ENCODE measurements around the gene AAK1.

AAK1 gene

DNA sequence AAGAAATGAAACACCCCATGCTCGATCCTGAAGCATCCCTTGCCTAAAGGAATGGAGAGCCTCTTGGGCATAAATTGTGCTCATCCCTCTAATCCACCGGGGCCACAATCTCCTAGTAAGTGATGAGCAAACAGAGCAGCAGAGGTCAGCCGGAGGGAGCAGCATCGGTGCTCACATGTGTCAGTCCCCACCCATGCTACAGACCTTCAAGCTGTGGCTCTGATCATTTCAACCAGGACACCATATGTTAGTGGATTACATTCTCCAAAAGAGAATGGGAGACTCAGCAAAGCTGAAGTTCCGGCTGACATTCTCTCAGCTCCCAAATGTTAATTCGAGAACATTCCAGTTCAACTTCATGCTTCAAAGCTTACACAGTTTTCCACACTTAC, 75.6 kb downstream of the AAK1 start:
- Histone ChIP-seq H3K9me3 (ENCODE audit: insufficient read depth, low read depth, low read length) (no peaks in the 10 kb centered on the region), H3K9ac (ENCODE audit: low read depth, low read length) (no peak overlapping the region), H3K4me1 (ENCODE audit: insufficient read depth, low read length) (peaks cover 4% of the 10 kb centered on the region), H3K27ac (ENCODE audit: low read depth, low read length) (no peak overlapping the region), H3K4me3 (ENCODE audit: low read length) (no peak overlapping the region), H3K27me3 (ENCODE audit: insufficient read depth, low read length) (no peaks in the 10 kb centered on the region), H3K36me3 (ENCODE audit: insufficient read depth, low read length) (no peaks in the 10 kb centered on the region)
- WGBS, result 85% methylated on average over 6 of the region's 6 CpGs

GRCh38 chr2:69567157-69567908, 76.2 kb downstream of the AAK1 start:
- Histone ChIP-seq H3K4me1 (ENCODE audit: insufficient read depth, low read length) (no peaks in the 10 kb centered on the region), H3K27ac (ENCODE audit: low read depth, low read length) (no peak overlapping the region), H3K4me3 (ENCODE audit: low read length) (no peak overlapping the region), H3K9ac (ENCODE audit: low read depth, low read length) (no peak overlapping the region), H3K9me3 (ENCODE audit: insufficient read depth, low read depth, low read length) (no peaks in the 10 kb centered on the region), H3K27me3 (ENCODE audit: insufficient read depth, low read length) (no peaks in the 10 kb centered on the region), H3K36me3 (ENCODE audit: insufficient read depth, low read length) (no peaks in the 10 kb centered on the region)
- WGBS, result 92% methylated on average over 3 of the region's 3 CpGs

DNA sequence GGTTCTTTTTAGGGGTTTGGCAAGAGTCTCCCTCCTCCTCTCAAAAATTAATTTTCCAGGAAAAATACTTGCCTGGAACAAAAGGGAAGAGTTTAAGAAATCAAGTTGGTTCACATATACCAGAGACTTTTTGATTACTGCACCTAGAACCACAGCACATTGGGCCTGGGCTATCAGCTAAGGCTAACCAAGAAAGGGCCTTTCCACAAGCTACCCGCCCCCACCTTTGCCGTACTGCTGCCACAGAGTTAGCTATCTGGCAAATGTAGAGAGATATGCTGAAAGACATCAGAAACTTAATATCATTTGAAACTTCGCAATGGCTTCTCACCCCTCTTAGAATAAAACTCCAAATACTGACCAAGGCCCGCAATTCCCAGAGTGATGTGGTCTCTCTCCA, 76.9 kb downstream of the AAK1 start:
- H3K9me3 ChIP-seq (ENCODE audit: insufficient read depth, low read depth, low read length), result no peaks in the 10 kb centered on the region
- H3K27me3 ChIP-seq (ENCODE audit: insufficient read depth, low read length), result no peaks in the 10 kb centered on the region
- no peak overlapping the region for H3K27ac ChIP-seq (ENCODE audit: low read depth, low read length)
- H3K36me3 ChIP-seq (ENCODE audit: insufficient read depth, low read length), result no peaks in the 10 kb centered on the region
- no peaks in the 10 kb centered on the region for H3K4me1 ChIP-seq (ENCODE audit: insufficient read depth, low read length)
- H3K9ac ChIP-seq (ENCODE audit: low read depth, low read length), result no peak overlapping the region
- WGBS, result 96% methylated on average over 4 of the region's 4 CpGs
- no peak overlapping the region for H3K4me3 ChIP-seq (ENCODE audit: low read length)

DNA sequence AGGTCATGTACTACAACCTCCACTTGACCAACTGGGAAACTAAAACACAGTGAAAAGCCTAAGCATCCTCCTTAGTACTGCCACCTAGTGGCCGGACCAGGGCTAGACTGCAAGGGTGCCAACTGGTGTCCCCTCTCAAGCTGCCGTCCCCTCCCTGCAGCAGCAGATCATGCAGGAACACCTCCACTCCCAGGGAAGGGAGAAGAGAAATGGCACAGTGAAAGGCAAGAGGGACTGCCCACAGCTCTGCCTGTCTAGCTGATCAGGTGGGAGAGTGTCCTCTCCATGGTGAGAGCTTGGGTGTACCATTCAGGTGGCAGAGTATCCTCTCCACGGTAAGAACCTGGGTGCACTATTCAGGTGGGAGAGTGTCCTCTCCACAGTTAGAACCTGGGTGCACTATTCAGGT, 78.1 kb downstream of the AAK1 start:
- H3K36me3 ChIP-seq (ENCODE audit: insufficient read depth, low read length), result no peaks in the 10 kb centered on the region
- WGBS, result 49% methylated on average over 3 of the region's 3 CpGs
- H3K9ac ChIP-seq (ENCODE audit: low read depth, low read length), result no peak overlapping the region
- H3K4me1 ChIP-seq (ENCODE audit: insufficient read depth, low read length), result no peaks in the 10 kb centered on the region
- no peaks in the 10 kb centered on the region for H3K9me3 ChIP-seq (ENCODE audit: insufficient read depth, low read depth, low read length)
- H3K27me3 ChIP-seq (ENCODE audit: insufficient read depth, low read length), result no peaks in the 10 kb centered on the region
- H3K4me3 ChIP-seq (ENCODE audit: low read length), result no peak overlapping the region
- no peak overlapping the region for H3K27ac ChIP-seq (ENCODE audit: low read depth, low read length)

DNA sequence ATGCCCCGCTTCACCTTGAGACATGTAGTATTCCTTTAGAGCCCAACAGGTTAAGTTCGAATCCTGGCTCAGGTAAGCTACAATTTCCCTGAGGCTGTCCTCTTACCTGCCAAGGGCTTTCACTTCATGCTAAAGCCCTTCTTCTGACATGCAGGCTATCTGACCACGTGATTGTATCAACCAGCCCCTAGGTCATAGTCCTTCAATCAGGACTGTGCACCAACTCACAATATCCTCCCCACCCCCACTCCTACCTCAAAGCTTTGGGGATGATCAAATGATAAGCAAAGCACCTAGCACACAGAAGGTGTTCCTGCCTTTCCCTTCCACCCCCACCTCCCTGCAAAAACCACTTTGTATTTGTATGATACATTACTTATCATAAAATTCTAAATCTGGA, 78.9 kb downstream of the AAK1 start:
- Histone ChIP-seq H3K36me3 (ENCODE audit: insufficient read depth, low read length) (no peaks in the 10 kb centered on the region), H3K9ac (ENCODE audit: low read depth, low read length) (no peak overlapping the region), H3K9me3 (ENCODE audit: insufficient read depth, low read depth, low read length) (no peaks in the 10 kb centered on the region), H3K27me3 (ENCODE audit: insufficient read depth, low read length) (no peaks in the 10 kb centered on the region), H3K4me1 (ENCODE audit: insufficient read depth, low read length) (peaks cover 4% of the 10 kb centered on the region; the same call in 1 of the 2 replicates), H3K27ac (ENCODE audit: low read depth, low read length) (no peak overlapping the region), H3K4me3 (ENCODE audit: low read length) (no peak overlapping the region)
- 65% methylated on average over 3 of the region's 3 CpGs for WGBS

- peaks cover 4% of the 10 kb centered on the region; the same call in 1 of the 2 replicates for H3K4me1 ChIP-seq (ENCODE audit: insufficient read depth, low read length)
- H3K9ac ChIP-seq (ENCODE audit: low read depth, low read length), result no peak overlapping the region
- no peaks in the 10 kb centered on the region for H3K9me3 ChIP-seq (ENCODE audit: insufficient read depth, low read depth, low read length)
- 94% methylated on average over 2 of the region's 2 CpGs for WGBS
- no peak overlapping the region for H3K27ac ChIP-seq (ENCODE audit: low read depth, low read length)
- H3K27me3 ChIP-seq (ENCODE audit: insufficient read depth, low read length), result no peaks in the 10 kb centered on the region
- H3K4me3 ChIP-seq (ENCODE audit: low read length), result no peak overlapping the region
- H3K36me3 ChIP-seq (ENCODE audit: insufficient read depth, low read length), result no peaks in the 10 kb centered on the region
Observed at GRCh38 chr2:69563021-69563420, 80.5 kb downstream of the AAK1 start.

GRCh38 chr2:69561101-69561500, 82.4 kb downstream of the AAK1 start:
- no peaks in the 10 kb centered on the region for H3K27me3 ChIP-seq (ENCODE audit: insufficient read depth, low read length)
- H3K4me1 ChIP-seq (ENCODE audit: insufficient read depth, low read length), result peaks cover 4% of the 10 kb centered on the region; the same call in 1 of the 2 replicates
- H3K9ac ChIP-seq (ENCODE audit: low read depth, low read length), result no peak overlapping the region
- no peaks in the 10 kb centered on the region for H3K9me3 ChIP-seq (ENCODE audit: insufficient read depth, low read depth, low read length)
- H3K27ac ChIP-seq (ENCODE audit: low read depth, low read length), result no peak overlapping the region
- no peaks in the 10 kb centered on the region for H3K36me3 ChIP-seq (ENCODE audit: insufficient read depth, low read length)
- WGBS, result 65% methylated on average over 3 of the region's 3 CpGs
- no peak overlapping the region for H3K4me3 ChIP-seq (ENCODE audit: low read length)

GRCh38 chr2:69560147-69560482, 83.4 kb downstream of the AAK1 start:
- Histone ChIP-seq H3K4me1 (ENCODE audit: insufficient read depth, low read length) (peaks cover 4% of the 10 kb centered on the region; the same call in 1 of the 2 replicates), H3K27ac (ENCODE audit: low read depth, low read length) (no peak overlapping the region), H3K36me3 (ENCODE audit: insufficient read depth, low read length) (no peaks in the 10 kb centered on the region), H3K27me3 (ENCODE audit: insufficient read depth, low read length) (no peaks in the 10 kb centered on the region), H3K9me3 (ENCODE audit: insufficient read depth, low read depth, low read length) (no peaks in the 10 kb centered on the region), H3K9ac (ENCODE audit: low read depth, low read length) (no peak overlapping the region), H3K4me3 (ENCODE audit: low read length) (no peak overlapping the region)
- WGBS, result 89% methylated on average over 4 of the region's 4 CpGs

DNA sequence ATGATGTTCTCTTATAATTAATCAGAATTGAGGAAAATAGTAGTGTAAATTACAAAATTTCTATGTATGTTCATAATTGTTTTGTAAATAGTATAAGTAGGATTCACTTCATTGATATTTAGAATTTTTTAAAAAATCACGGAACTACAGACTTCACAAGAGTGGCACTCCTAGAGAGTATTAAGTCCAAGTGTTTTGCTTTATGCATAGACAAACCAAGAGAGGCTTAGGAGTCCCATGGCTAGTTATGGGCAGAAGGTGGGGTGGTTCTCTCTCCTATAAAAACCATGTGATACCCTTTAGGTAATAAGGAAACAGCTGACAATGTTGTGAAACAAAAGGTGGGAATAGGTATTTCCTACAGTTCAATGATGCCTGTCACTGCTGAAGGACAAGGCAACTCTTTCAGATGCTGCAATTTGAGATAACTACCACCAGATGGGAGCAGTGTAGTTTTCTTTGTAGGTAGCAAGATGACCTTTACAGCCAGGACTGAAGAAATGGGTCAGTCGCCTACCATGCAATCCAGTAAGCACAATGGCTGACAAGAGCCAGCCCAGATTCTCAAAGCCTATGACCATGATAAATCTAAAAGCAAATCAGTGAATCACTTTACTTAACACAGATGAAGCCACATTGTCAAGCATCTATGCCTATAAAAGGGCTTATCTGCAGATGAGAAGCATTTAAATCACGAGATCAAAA, 83.9 kb downstream of the AAK1 start:
- Histone ChIP-seq H3K9me3 (ENCODE audit: insufficient read depth, low read depth, low read length) (no peaks in the 10 kb centered on the region), H3K4me1 (ENCODE audit: insufficient read depth, low read length) (peaks cover 4% of the 10 kb centered on the region; the same call in 1 of the 2 replicates), H3K4me3 (ENCODE audit: low read length) (no peak overlapping the region), H3K27ac (ENCODE audit: low read depth, low read length) (no peak overlapping the region), H3K27me3 (ENCODE audit: insufficient read depth, low read length) (no peaks in the 10 kb centered on the region), H3K36me3 (ENCODE audit: insufficient read depth, low read length) (no peaks in the 10 kb centered on the region), H3K9ac (ENCODE audit: low read depth, low read length) (no peak overlapping the region)
- WGBS, result 77% methylated on average over 3 of the region's 3 CpGs

DNA sequence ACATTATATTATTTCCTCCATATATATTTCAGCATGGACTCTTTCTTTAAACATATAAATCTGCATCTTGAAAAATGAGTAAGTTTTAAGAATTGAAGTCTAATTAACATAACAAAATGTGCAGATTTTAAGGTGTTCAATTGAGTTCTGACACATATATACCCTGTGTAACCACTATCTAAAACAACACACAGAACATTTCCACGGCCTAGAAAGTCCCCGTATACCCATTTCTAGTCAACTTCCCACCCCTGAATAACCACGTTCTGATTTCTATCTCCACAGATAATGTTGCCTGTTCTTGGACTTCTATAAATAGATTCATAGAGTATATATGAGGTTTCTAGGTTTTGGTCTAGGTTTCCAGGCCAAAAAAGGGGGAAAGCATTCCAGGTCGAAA, 87.5 kb downstream of the AAK1 start:
- WGBS, result 88% methylated on average over 4 of the region's 4 CpGs
- no peaks in the 10 kb centered on the region for H3K36me3 ChIP-seq (ENCODE audit: insufficient read depth, low read length)
- no peak overlapping the region for H3K4me3 ChIP-seq (ENCODE audit: low read length)
- H3K4me1 ChIP-seq (ENCODE audit: insufficient read depth, low read length), result peaks cover 4% of the 10 kb centered on the region; the same call in 1 of the 2 replicates
- H3K27me3 ChIP-seq (ENCODE audit: insufficient read depth, low read length), result no peaks in the 10 kb centered on the region
- no peak overlapping the region for H3K27ac ChIP-seq (ENCODE audit: low read depth, low read length)
- H3K9ac ChIP-seq (ENCODE audit: low read depth, low read length), result no peak overlapping the region
- no peaks in the 10 kb centered on the region for H3K9me3 ChIP-seq (ENCODE audit: insufficient read depth, low read depth, low read length)

DNA sequence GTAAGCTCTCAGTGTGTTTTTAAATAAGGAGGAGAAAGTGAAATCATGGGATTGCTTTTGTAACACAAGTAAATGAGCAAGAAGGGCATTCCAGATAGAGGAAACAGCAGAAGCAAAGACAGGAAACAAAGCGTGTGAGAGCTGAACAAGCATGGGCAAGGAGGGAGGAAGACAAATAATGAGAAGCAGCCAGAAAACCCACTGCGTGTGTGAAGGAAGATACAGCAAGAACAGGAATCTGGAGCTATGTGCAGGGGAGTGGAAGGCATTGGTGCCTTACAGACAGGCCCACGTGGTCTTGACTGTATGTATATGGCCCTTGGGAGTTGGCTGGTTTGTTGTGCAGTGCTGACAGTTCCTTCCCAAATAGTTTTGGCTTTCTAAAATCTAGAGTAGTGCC, 88.6 kb downstream of the AAK1 start:
- no peaks in the 10 kb centered on the region for H3K27me3 ChIP-seq (ENCODE audit: insufficient read depth, low read length)
- no peaks in the 10 kb centered on the region for H3K9me3 ChIP-seq (ENCODE audit: insufficient read depth, low read depth, low read length)
- H3K4me1 ChIP-seq (ENCODE audit: insufficient read depth, low read length), result peaks cover 2% of the 10 kb centered on the region; the same call in 1 of the 2 replicates
- H3K27ac ChIP-seq (ENCODE audit: low read depth, low read length), result no peak overlapping the region
- WGBS, result 88% methylated on average over 3 of the region's 3 CpGs
- H3K4me3 ChIP-seq (ENCODE audit: low read length), result no peak overlapping the region
- no peak overlapping the region for H3K9ac ChIP-seq (ENCODE audit: low read depth, low read length)
- no peaks in the 10 kb centered on the region for H3K36me3 ChIP-seq (ENCODE audit: insufficient read depth, low read length)

Data from HUES64 (cell line).